ENCODE data around the gene NUDT22.

NUDT22 gene

DNA sequence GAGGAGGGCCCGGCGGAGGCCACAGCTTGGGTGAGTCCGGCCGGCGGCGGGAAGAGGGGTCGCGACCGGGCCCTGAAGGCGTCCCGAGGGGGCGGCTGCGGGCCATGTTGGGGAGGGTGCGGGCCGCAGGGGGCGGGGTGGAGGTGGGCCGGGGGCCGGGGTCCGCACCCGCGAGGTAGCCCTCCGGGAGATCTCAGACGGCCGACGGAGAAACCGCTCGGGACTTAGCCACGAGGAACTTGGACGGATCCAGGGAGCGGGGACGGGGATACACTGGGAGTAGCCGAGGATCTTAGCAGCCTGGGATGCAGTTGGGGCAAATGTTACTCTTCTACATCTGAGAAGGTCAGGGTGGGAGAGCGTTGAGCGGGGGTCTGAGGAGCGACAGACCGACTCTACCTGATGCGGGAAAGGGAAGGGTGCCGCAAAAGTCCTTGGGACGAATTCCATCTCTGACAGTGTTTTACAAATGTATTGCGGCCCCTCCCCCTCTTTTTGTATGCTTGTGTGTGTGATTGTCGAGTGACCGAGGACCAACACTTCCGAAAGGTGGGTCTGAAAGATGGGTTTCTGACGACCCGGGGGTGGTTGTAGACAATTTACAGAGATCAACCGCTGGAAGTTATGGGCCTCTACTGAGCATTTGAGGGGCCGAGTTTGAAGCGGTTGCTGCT, 39.4 kb upstream of the NUDT22 start:
- H3K9me3 ChIP-seq (ENCODE audit: control insufficient read depth, low read length), result no peaks in the 10 kb centered on the region
- 1% methylated on average over 27 of the region's 48 CpGs for WGBS, 2 experiments (ENCODE audit: insufficient coverage in 2 of 2)
- peaks cover 34% of the 10 kb centered on the region for H3K36me3 ChIP-seq (ENCODE audit: control insufficient read depth, insufficient read depth, low read length)
- H3K27ac ChIP-seq (ENCODE audit: low read depth, low read length, severe bottlenecking), result peak overlapping the region; percentile 92
- H3K4me1 ChIP-seq (ENCODE audit: control insufficient read depth, insufficient read depth, low read length, poor library complexity, severe bottlenecking), result peaks cover 10% of the 10 kb centered on the region
- no peak overlapping the region for H3K4me3 ChIP-seq (ENCODE audit: extremely low read depth, insufficient read depth, low read length, poor library complexity, severe bottlenecking)

DNA sequence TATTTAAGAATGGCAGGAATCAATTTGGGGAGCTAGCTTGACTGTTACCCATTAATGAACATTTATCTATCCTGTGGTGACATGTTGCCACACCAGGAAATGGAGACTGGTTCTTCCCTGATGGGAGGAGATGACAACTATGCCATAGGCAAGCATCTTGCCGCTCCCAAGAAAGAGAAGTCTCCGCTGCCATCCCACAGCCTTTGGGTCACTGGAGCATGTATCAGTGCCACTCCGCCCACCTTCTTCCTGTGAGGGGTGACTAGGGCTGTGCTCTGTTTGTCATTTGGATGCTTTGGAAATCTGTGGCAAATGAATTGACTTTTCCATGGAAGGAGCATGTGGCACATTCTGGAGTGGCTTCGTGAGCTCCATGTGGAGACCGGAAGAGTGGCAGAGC, 33.6 kb upstream of the NUDT22 start:
- peaks cover 92% of the 10 kb centered on the region for H3K36me3 ChIP-seq (ENCODE audit: control insufficient read depth, insufficient read depth, low read length)
- no peak overlapping the region for H3K4me3 ChIP-seq (ENCODE audit: extremely low read depth, insufficient read depth, low read length, poor library complexity, severe bottlenecking)
- WGBS, 2 experiments (ENCODE audit: insufficient coverage in 2 of 2), result 94 to 97% methylated on average over 4 to 5 of the region's 5 CpGs
- H3K4me1 ChIP-seq (ENCODE audit: control insufficient read depth, insufficient read depth, low read length, poor library complexity, severe bottlenecking), result no peaks in the 10 kb centered on the region
- no peak overlapping the region for H3K27ac ChIP-seq (ENCODE audit: low read depth, low read length, severe bottlenecking)
- H3K9me3 ChIP-seq (ENCODE audit: control insufficient read depth, low read length), result no peaks in the 10 kb centered on the region

- peaks cover 100% of the 10 kb centered on the region for H3K36me3 ChIP-seq (ENCODE audit: control insufficient read depth, insufficient read depth, low read length)
- no peak overlapping the region for H3K27ac ChIP-seq (ENCODE audit: low read depth, low read length, severe bottlenecking)
- H3K4me1 ChIP-seq (ENCODE audit: control insufficient read depth, insufficient read depth, low read length, poor library complexity, severe bottlenecking), result no peaks in the 10 kb centered on the region
- no peak overlapping the region for H3K4me3 ChIP-seq (ENCODE audit: extremely low read depth, insufficient read depth, low read length, poor library complexity, severe bottlenecking)
- H3K9me3 ChIP-seq (ENCODE audit: control insufficient read depth, low read length), result no peaks in the 10 kb centered on the region
- WGBS, 2 experiments (ENCODE audit: insufficient coverage in 2 of 2), result 86 to 97% methylated on average over 3 to 7 of the region's 9 CpGs
Observed at GRCh38 chr11:64196626-64197025, 29.4 kb upstream of the NUDT22 start.

- Histone ChIP-seq H3K4me3 (ENCODE audit: extremely low read depth, insufficient read depth, low read length, poor library complexity, severe bottlenecking) (no peak overlapping the region), H3K4me1 (ENCODE audit: control insufficient read depth, insufficient read depth, low read length, poor library complexity, severe bottlenecking) (peaks cover 4% of the 10 kb centered on the region), H3K9me3 (ENCODE audit: control insufficient read depth, low read length) (no peaks in the 10 kb centered on the region), H3K27ac (ENCODE audit: low read depth, low read length, severe bottlenecking) (no peak overlapping the region), H3K36me3 (ENCODE audit: control insufficient read depth, insufficient read depth, low read length) (peaks cover 100% of the 10 kb centered on the region)
- WGBS, 2 experiments (ENCODE audit: insufficient coverage in 2 of 2), result 100% methylated on average over 2 of the region's 2 CpGs; no CpG with 5 or more reads in 1 of the 2 experiments
Observed at GRCh38 chr11:64198511-64198910, 27.6 kb upstream of the NUDT22 start.

- Histone ChIP-seq H3K27ac (ENCODE audit: low read depth, low read length, severe bottlenecking) (no peak overlapping the region), H3K4me3 (ENCODE audit: extremely low read depth, insufficient read depth, low read length, poor library complexity, severe bottlenecking) (no peak overlapping the region), H3K9me3 (ENCODE audit: control insufficient read depth, low read length) (no peaks in the 10 kb centered on the region), H3K36me3 (ENCODE audit: control insufficient read depth, insufficient read depth, low read length) (peaks cover 97% of the 10 kb centered on the region), H3K4me1 (ENCODE audit: control insufficient read depth, insufficient read depth, low read length, poor library complexity, severe bottlenecking) (peaks cover 10% of the 10 kb centered on the region)
- whole genome bisulfite sequencing, 2 experiments (ENCODE audit: insufficient coverage in 2 of 2), result 93 to 97% methylated on average over 3 of the region's 3 CpGs
Observed at GRCh38 chr11:64201543-64201942, 24.5 kb upstream of the NUDT22 start.

- WGBS, 2 experiments (ENCODE audit: insufficient coverage in 2 of 2), result 84 to 97% methylated on average over 5 to 9 of the region's 9 CpGs
- no peak overlapping the region for H3K27ac ChIP-seq (ENCODE audit: low read depth, low read length, severe bottlenecking)
Observed at GRCh38 chr11:64202992-64203391, 23.1 kb upstream of the NUDT22 start.

DNA sequence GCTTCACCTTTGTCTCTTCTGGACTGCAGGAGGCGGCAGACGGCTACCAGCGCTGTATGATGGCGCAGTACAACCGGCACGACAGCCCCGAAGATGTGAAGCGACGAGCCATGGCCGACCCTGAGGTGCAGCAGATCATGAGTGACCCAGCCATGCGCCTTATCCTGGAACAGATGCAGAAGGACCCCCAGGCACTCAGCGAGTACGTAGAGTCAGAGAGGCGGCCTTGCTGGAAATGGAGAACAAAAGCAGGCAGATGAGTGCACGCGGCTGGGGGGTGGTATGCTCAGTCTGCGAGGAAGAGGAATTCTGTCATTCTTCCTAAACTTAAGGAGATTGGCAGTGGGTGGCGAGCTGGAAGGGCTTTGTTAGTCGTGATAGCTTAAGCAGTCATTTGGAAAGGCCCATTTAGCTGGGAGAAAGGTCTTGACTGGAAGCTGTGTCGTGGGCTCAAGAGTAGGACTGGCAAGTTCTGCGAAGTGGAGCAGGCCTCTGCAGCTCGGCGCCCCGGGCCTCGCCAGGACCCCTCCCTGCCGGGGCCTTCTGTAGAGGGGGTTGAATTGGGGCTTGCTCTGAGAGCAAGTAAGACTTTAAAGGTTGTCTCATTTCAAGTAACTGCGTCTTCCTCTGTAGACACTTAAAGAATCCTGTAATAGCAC, 22.5 kb upstream of the NUDT22 start:
- Histone ChIP-seq H3K9me3 (ENCODE audit: control insufficient read depth, low read length) (no peaks in the 10 kb centered on the region), H3K4me3 (ENCODE audit: extremely low read depth, insufficient read depth, low read length, poor library complexity, severe bottlenecking) (no peak overlapping the region), H3K4me1 (ENCODE audit: control insufficient read depth, insufficient read depth, low read length, poor library complexity, severe bottlenecking) (peaks cover 29% of the 10 kb centered on the region), H3K36me3 (ENCODE audit: control insufficient read depth, insufficient read depth, low read length) (peaks cover 86% of the 10 kb centered on the region), H3K27ac (ENCODE audit: low read depth, low read length, severe bottlenecking) (no peak overlapping the region)
- WGBS, 2 experiments (ENCODE audit: insufficient coverage in 2 of 2), result 94 to 97% methylated on average over 22 to 26 of the region's 27 CpGs

More at GRCh38 chr11:64202992-64203391, 23.1 kb upstream of the NUDT22 start:
- Histone ChIP-seq H3K9me3 (ENCODE audit: control insufficient read depth, low read length) (no peaks in the 10 kb centered on the region), H3K4me3 (ENCODE audit: extremely low read depth, insufficient read depth, low read length, poor library complexity, severe bottlenecking) (no peak overlapping the region), H3K36me3 (ENCODE audit: control insufficient read depth, insufficient read depth, low read length) (peaks cover 87% of the 10 kb centered on the region), H3K4me1 (ENCODE audit: control insufficient read depth, insufficient read depth, low read length, poor library complexity, severe bottlenecking) (peaks cover 25% of the 10 kb centered on the region)

GRCh38 chr11:64204080-64204440, 22.0 kb upstream of the NUDT22 start:
- Histone ChIP-seq H3K27ac (ENCODE audit: low read depth, low read length, severe bottlenecking) (no peak overlapping the region), H3K9me3 (ENCODE audit: control insufficient read depth, low read length) (no peaks in the 10 kb centered on the region), H3K4me1 (ENCODE audit: control insufficient read depth, insufficient read depth, low read length, poor library complexity, severe bottlenecking) (peaks cover 29% of the 10 kb centered on the region), H3K4me3 (ENCODE audit: extremely low read depth, insufficient read depth, low read length, poor library complexity, severe bottlenecking) (no peak overlapping the region), H3K36me3 (ENCODE audit: control insufficient read depth, insufficient read depth, low read length) (peaks cover 81% of the 10 kb centered on the region)
- whole genome bisulfite sequencing, 2 experiments (ENCODE audit: insufficient coverage in 2 of 2), result 97 to 100% methylated on average over 4 to 10 of the region's 16 CpGs

GRCh38 chr11:64204464-64204989, 21.5 kb upstream of the NUDT22 start:
- Histone ChIP-seq H3K9me3 (ENCODE audit: control insufficient read depth, low read length) (no peaks in the 10 kb centered on the region), H3K4me3 (ENCODE audit: extremely low read depth, insufficient read depth, low read length, poor library complexity, severe bottlenecking) (no peak overlapping the region), H3K27ac (ENCODE audit: low read depth, low read length, severe bottlenecking) (no peak overlapping the region), H3K36me3 (ENCODE audit: control insufficient read depth, insufficient read depth, low read length) (peaks cover 77% of the 10 kb centered on the region), H3K4me1 (ENCODE audit: control insufficient read depth, insufficient read depth, low read length, poor library complexity, severe bottlenecking) (peaks cover 29% of the 10 kb centered on the region)
- 76 to 91% methylated on average over 3 to 4 of the region's 7 CpGs for WGBS, 2 experiments (ENCODE audit: insufficient coverage in 2 of 2)

- peaks cover 56% of the 10 kb centered on the region for H3K36me3 ChIP-seq (ENCODE audit: control insufficient read depth, insufficient read depth, low read length)
- peak within 1 kb of the TSS; percentile 83 for H3K27ac ChIP-seq (ENCODE audit: low read depth, low read length, severe bottlenecking)
- WGBS, 2 experiments (ENCODE audit: insufficient coverage in 2 of 2), result 92 to 94% methylated on average over 25 to 26 of the region's 27 CpGs
Observed at GRCh38 chr11:64206457-64207255, 19.4 kb upstream of the NUDT22 start, which contains the start of gene FERMT3. FERMT3 (plus strand) TSS chr11:64206721; CDS start chr11:64207365, 644 bp downstream.

More at GRCh38 chr11:64206457-64207255, 19.4 kb upstream of the NUDT22 start, which contains the start of gene FERMT3:
- Histone ChIP-seq H3K9me3 (ENCODE audit: control insufficient read depth, low read length) (no peaks in the 10 kb centered on the region), H3K4me3 (ENCODE audit: extremely low read depth, insufficient read depth, low read length, poor library complexity, severe bottlenecking) (no peak within 1 kb of the TSS), H3K4me1 (ENCODE audit: control insufficient read depth, insufficient read depth, low read length, poor library complexity, severe bottlenecking) (peaks cover 29% of the 10 kb centered on the region)

All from mesodermal cell (in vitro differentiated cells).